HPDE6-E6E7 (cell line): ENCODE data around the gene DAPK2.

Source experiments
- DNase-seq: peaks from one replicate; pipeline ENCODE4 v3.0.0; 2011; ENCODE audit warnings: missing footprints; ENCODE audit errors: extremely low spot score

DAPK2 gene

DNA sequence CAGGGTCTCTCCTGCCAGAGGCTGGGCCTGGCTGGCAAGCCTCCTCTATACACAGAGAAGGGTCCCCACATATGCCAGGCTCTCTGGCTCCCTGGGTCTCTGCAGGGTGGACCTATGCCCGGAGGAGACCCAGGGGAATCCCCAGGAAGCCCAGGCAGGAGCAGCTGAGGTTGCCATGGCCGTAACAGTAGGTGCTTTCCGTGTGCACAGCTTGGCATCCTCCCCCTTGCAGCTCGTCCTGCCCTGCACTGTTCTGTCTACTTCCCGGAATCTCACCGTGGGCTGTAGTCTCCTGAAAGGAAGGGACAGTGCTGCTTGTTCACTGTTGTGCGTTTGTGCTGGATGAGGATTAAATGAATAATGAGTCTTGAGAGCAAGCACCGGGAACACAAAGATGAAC is 47.8 kb downstream of the DAPK2 start:
- no peak for DNase-seq

DNA sequence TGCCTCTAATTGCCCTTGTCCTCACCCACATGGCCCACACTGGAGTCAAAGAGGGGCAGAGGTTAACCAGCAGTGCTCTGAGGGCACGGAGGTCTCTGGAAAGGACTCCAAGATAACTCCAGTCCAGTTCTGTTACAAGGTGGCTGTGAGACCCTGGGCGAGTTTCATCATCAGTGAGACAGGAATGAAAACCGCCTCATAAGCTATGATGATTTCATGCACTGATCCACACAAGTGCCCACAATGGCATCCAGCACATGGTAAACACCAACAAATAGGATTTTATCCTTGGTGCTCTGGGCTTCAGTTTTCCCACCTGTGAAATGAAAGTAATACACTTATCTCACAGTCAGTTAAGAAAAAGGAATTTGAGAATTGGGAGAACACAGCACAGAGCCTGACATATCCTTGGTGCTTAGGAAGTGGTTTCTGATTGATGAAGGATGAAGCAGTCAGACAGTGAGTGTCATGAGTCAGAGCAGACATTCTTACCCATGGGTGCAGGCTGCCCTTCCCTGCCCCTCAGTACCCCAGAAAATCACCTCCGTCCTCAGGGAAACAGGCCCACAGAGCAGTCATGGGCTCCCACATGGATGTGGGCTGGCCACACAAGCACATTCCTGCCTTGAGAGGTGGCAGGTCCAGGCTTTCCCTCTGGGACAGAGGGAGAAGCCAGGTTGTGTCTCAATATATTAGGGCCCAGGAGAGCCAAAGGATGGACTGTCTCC is 48.4 kb downstream of the DAPK2 start:
- DNase-seq: no peak

GRCh38 chr15:63996794-63997357 is 49.4 kb downstream of the DAPK2 start:
- no peak for DNase-seq

GRCh38 chr15:63995789-63996188 is 50.5 kb downstream of the DAPK2 start:
- no peak for DNase-seq

DNA sequence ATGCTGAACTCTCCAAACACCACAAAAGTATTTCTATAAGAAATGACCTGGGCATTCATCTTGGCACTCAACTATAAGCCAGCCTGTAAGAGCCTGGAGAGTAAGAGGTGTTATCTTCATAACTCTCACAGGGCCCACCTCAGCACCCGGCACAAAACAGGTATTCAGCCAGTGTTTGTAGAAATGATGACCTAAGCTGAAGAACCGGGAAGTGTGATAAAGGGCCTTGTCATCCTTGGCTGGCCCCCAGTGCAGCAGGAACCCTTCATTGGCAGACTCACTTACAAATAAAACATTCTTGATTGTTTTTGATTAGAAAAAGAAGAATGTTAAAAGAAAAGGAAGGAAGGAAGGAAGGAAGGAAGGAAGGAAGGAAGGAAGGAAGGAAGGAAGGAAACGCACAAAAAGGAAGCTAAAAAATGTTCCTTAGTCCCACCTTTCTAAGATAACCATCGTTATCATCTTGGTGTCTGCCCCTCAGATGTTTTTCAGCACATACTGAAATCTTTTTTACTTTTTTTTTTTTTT is 52.1 kb downstream of the DAPK2 start:
- DNase-seq: no peak

GRCh38 chr15:63992300-63992699 is 54.0 kb downstream of the DAPK2 start:
- DNase-seq: no peak

- no peak for DNase-seq
Observed at GRCh38 chr15:63991706-63992105, 54.6 kb downstream of the DAPK2 start.

DNA sequence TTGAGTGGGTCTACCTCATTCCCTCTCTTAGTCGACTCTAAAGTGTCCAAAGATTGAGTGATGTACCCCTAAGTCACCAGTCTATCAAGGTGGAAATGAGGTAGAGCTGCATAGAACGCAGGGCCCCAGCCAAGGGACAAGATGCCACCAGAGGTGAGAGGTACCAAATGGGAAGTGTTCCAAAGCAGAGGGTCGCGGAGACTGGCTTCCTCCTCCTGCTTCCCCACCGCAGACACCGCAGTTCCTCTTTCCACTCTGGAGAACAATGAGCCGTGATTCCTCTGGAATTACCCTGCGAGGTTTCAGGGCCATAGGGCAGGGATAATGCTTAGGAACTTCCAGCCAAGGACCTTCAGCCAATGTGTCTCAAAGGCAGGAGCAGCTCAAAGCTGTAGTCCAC is 55.8 kb downstream of the DAPK2 start:
- no peak for DNase-seq

DNA sequence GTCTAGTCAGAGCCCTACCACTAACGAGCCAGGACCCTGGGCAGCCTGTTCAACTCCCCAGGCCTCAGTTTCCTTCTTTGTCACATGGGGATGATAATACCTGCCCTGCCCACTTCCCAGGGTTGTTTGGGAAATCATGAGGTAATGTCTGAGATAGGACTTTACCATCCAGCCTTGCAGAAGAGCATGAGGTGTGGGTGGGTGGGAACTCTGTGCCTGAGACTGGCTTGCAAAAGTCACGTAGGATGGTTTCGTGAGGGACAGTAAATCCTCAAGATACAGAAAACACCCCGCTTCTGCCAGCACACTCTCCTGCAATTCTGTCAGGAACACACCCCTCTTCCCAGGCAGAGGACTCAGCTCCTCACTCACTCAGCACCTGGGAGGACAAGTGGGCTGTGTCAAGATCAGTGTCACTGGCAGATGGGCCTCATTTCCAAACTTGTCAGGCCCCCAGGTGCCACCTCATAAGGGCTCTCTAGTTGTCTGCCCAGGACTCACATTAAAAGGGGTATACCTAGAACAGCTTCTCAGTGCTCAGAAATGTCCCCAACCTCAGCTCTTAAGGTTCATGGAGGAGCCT is 58.4 kb downstream of the DAPK2 start:
- DNase-seq: no peak

DNA sequence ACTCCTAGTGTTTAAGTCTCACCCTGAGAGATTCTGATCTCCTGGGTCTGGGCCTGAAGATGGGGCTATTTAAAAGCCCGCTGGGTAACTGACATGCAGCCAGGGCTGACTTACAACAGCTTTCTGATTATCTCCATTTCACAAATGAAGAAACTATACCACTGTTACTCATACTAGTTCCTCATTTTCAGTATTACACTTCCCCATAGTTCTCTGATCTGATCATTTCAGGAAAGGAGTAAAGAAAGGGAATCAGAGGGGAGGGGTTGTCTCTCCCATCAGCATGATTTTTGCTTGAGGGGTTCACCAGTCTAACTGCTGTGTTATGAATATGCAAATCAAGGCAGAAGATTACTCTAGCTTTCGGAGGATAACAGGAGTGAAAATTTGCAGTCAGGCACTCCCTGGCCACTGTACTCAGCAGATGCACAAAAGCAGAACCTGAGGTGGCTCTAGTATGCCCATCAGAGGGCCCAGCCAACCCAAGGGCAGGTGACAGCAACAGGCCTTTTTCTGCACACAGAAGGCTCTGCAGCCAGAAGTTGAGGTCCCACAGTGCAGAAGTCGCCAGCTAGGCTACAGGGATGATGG is 59.4 kb downstream of the DAPK2 start:
- DNase-seq: no peak

DNA sequence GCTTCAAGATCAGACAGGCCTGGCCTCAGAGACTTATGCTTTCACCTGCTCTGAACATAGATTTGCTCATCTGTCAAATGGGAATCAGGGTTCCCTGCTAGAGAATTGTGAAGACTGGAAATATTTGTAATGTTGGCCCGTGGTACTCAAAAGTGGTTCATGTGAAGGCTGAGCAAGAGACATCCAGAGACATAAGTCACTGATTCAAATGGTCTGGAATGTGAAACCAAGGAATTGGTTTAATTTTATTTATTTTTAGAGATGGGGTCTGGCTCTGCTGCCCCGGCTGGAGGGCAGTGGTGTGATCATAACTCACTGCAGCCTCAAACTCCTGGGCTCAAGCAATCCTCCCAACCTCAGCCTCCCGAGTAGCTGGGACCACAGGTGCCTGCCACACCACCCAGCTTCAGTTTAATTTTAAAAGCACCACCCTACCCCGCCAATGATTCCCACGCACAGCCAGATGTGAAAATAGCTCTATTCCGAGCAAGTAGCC is 60.1 kb downstream of the DAPK2 start:
- no peak for DNase-seq

GRCh38 chr15:63985221-63986184 is 60.8 kb downstream of the DAPK2 start:
- no peak for DNase-seq

- DNase-seq: no peak
Observed at GRCh38 chr15:63984331-63984730, 62.0 kb downstream of the DAPK2 start.

- no peak for DNase-seq
Observed at GRCh38 chr15:63983061-63983711, 63.1 kb downstream of the DAPK2 start.

DNA sequence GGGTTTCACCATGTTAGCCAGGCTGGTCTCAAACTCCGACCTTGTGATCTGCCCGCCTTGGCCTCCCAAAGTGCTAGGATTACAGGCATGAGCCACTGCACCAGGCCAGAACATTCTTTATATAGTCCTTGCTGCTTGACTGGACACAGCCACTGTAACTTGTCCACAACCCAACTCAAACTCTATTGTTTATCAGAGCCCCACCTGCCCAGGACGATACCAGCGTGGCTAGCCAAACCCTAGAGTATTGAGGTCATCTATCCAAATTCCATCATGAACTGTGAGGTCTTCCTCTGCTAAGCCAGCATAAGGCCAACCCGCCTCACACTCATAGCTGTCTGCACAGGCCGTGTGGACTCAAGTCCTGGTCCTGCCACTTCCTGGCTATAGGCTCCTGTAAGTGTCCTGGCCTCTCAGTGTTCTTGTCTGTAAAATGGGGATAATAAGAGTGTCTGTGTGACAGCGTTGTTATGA is 63.9 kb downstream of the DAPK2 start:
- DNase-seq: no peak

- peak; percentile 81 for DNase-seq
Observed at GRCh38 chr15:63981596-63982320, 64.5 kb downstream of the DAPK2 start.

GRCh38 chr15:63979262-63979793 is 67.0 kb downstream of the DAPK2 start:
- no peak for DNase-seq

DNA sequence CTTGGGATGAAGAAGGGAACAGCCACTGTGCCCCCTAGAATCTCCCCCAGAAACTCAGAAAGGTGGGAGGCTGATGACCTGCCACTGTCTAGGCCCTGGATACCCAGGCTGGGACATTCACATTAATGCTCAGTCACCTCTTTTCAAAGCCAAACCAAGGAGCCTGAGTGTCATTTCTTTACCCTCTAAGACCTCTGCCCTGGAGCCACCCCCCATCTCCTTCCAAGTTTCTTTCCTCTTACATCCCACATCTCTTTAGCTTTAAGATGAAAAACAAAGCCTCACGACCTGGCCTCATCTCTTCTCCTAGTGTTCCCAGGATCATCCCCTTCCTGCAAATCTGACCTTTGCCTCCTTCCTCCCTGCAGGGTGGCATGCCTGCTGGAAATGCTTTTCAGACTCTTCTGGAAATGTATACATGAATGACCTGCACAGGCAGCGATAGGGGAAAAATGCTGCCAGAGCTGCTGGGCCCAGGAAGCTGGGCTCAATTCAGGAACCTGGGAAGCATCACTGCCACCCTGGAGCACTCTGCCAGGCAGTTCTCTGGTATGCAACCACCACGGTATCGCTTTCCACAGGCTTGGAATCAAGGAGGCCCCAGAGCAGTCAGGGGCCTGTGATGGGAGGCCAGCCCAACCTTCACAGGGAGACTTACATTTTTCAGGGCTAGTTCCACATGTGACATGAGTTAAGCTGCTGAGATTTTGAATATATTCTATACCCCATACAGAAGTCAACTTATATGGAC is 67.6 kb downstream of the DAPK2 start:
- DNase-seq: no peak

DNA sequence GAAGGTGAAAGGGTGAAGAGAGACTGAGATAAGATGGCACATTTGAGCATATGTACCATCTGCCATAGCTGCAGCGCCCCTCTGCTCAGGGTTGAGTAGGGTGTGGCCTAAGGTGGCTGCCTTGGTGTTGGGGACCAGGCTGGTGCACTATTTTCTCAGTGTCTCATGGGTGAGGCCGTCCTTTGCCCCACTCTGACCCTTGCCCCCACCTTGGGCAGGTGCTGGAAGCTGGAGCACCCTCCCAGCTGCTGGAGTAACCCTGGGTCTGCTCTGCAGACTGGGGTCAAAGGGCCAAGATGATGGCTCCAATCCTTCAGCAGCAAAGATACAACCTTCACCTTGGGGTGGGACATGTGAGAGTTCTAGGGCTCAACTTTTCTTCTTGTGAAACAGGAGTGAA is 69.2 kb downstream of the DAPK2 start:
- DNase-seq: no peak
